HEK293 (cell line): ENCODE measurements around the gene CACNB2.

ENCODE experiments used
- CTCF ChIP-seq: fragments of 450-650 bp; formaldehyde crosslinking; IDR thresholded peaks from 2 replicates; pipeline ENCODE4 v1.5.1; 2016; ENCODE audit warnings: missing biosample characterization, missing genetic modification characterization
- YY2 ChIP-seq: fragments of 450-650 bp; formaldehyde crosslinking; IDR thresholded peaks from 2 replicates; pipeline ENCODE4 v1.5.1; 2016; ENCODE audit warnings: missing biosample characterization, missing genetic modification characterization
- ZNF121 ChIP-seq: fragments of 450-650 bp; formaldehyde crosslinking; IDR thresholded peaks from 2 replicates; pipeline ENCODE4 v1.5.1; 2016; ENCODE audit warnings: missing biosample characterization, missing genetic modification characterization
- ZNF274 ChIP-seq, 2 experiments: fragments of 200-500 bp in 1 of 2; fragments of 450-650 bp in 1 of 2; sonication (Bioruptor generic) in 1 of 2; formaldehyde crosslinking in 1 of 2; IDR thresholded peaks; 2 replicates each; pipeline versions ENCODE4 v1.5.1 to v1.6.1; 2014 to 2016; ENCODE audit warnings: borderline replicate concordance in 1 of 2, inconsistent platforms in 1 of 2, low read length in 1 of 2, missing biosample characterization in 1 of 2, missing genetic modification characterization in 1 of 2
- ZNF350 ChIP-seq: fragments of 450-650 bp; formaldehyde crosslinking; IDR thresholded peaks from 2 replicates; pipeline ENCODE4 v1.5.0; 2017; ENCODE audit warnings: missing biosample characterization, mild to moderate bottlenecking, missing genetic modification characterization
- ZNF48 ChIP-seq: fragments of 450-650 bp; formaldehyde crosslinking; IDR thresholded peaks from 2 replicates; pipeline ENCODE4 v1.5.1; 2016; ENCODE audit warnings: missing biosample characterization, missing genetic modification characterization
- ZNF580 ChIP-seq: fragments of 450-650 bp; formaldehyde crosslinking; IDR thresholded peaks from 2 replicates; pipeline ENCODE4 v1.5.1; 2016; ENCODE audit warnings: missing biosample characterization, missing genetic modification characterization
- ZNF837 ChIP-seq: fragments of 450-650 bp; formaldehyde crosslinking; IDR thresholded peaks from 2 replicates; pipeline ENCODE4 v1.5.1; 2016; ENCODE audit warnings: missing biosample characterization, missing genetic modification characterization

- TF ChIP-seq ZNF274 (IDR thresholded peaks at IDR 0.05; ENCODE audit: low read length) (no peak), ZNF274 (tag by site-specific recombination; IDR thresholded peaks at IDR 0.05; ENCODE audit: borderline replicate concordance) (no peak), ZNF121 (tag by site-specific recombination) (no peak), YY2 (tag by site-specific recombination) (no peak), ZNF837 (tag by site-specific recombination) (no peak), CTCF (tag by site-specific recombination) (no peak), ZNF350 (tag by site-specific recombination) (no peak), ZNF48 (tag by site-specific recombination) (no peak), ZNF580 (no peak)
Observed at GRCh38 chr10:18473424-18474117, 333.3 kb downstream of the CACNB2 start.
